HG02759 (cell line): Measurements from ENCODE around the gene CSF3R.
A peak's percentile ranks its signal among the peaks of the same experiment; 100 is the strongest.

ENCODE experiments used
- ATAC-seq: cut with Tn5 transposase; IDR thresholded peaks from one replicate; pipeline ENCODE4 v1.9.1; 2021; ENCODE audit warnings: mild to moderate bottlenecking, moderate library complexity; ENCODE audit not compliant: unreplicated experiment

Gene CSF3R

GRCh38 chr1:36463463-36463802 is 19.3 kb downstream of the CSF3R start:
- ATAC-seq = no peak

GRCh38 chr1:36458910-36459309 is 23.8 kb downstream of the CSF3R start:
- no peak for ATAC-seq

- no peak for ATAC-seq
Observed at GRCh38 chr1:36457691-36458090, 25.0 kb downstream of the CSF3R start.

- ATAC-seq = no peak
Observed at GRCh38 chr1:36456391-36456928, 26.3 kb downstream of the CSF3R start.

- no peak for ATAC-seq
Observed at GRCh38 chr1:36455386-36455785, 27.3 kb downstream of the CSF3R start.

- ATAC-seq = no peak
Observed at GRCh38 chr1:36453600-36454388, 28.9 kb downstream of the CSF3R start.

- no peak for ATAC-seq
Observed at GRCh38 chr1:36453051-36453450, 29.7 kb downstream of the CSF3R start.

- no peak for ATAC-seq
Observed at GRCh38 chr1:36450919-36451305, 31.8 kb downstream of the CSF3R start.

GRCh38 chr1:36450270-36450918 is 32.3 kb downstream of the CSF3R start, which contains the start of gene OSCP1:
TSS of gene OSCP1 (minus strand) at chr1:36450451. CDS start at chr1:36450369, 82 bp downstream.
- ATAC-seq = peak; percentile 99

GRCh38 chr1:36448530-36449056 is 34.1 kb downstream of the CSF3R start:
- no peak for ATAC-seq

- no peak for ATAC-seq
Observed at GRCh38 chr1:36447450-36447849, 35.3 kb downstream of the CSF3R start.

- no peak for ATAC-seq
Observed at GRCh38 chr1:36446746-36447145, 36.0 kb downstream of the CSF3R start.

- ATAC-seq = no peak
Observed at GRCh38 chr1:36446271-36446670, 36.4 kb downstream of the CSF3R start.

- no peak for ATAC-seq
Observed at GRCh38 chr1:36443297-36443696, 39.4 kb downstream of the CSF3R start.

- no peak for ATAC-seq
Observed at GRCh38 chr1:36442337-36442736, 40.4 kb downstream of the CSF3R start.

- ATAC-seq = no peak
Observed at GRCh38 chr1:36440646-36441045, 42.1 kb downstream of the CSF3R start.

- ATAC-seq = no peak
Observed at GRCh38 chr1:36440044-36440443, 42.7 kb downstream of the CSF3R start.

GRCh38 chr1:36438715-36439114 is 44.0 kb downstream of the CSF3R start:
- no peak for ATAC-seq

- ATAC-seq = no peak
Observed at GRCh38 chr1:36436821-36437220, 45.9 kb downstream of the CSF3R start.

GRCh38 chr1:36433102-36433501 is 49.6 kb downstream of the CSF3R start:
- no peak for ATAC-seq

- no peak for ATAC-seq
Observed at GRCh38 chr1:36432616-36433015, 50.1 kb downstream of the CSF3R start.

GRCh38 chr1:36425791-36426190 is 56.9 kb downstream of the CSF3R start:
- no peak for ATAC-seq
